ENCODE data around the gene LRCH3.
"Not testable (repeated sequence)": the region's sequence is repeated elsewhere in the genome, so short reads cannot be mapped to it uniquely, and the experiment has no call there.

The LRCH3 gene

DNA sequence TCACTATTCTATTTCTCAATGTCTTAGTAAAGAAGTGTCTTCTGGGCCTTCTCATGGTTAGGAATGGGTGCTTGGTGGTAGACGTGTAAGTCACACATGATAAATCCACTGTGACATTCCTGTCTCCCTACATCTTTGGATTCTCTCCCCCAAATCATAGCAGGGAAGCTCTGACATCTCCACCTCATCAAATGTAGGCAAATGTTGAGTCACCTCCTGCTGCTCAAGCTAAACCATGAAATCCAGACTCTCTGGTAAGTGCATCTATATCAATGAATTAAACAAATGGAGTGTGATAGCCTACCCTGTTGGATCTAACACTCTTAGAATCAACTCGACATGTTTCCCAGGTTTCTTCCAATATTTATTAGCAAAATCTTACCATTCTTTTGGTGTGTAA lies 116.1 kb downstream of the LRCH3 start:
- TF ChIP-seq POLR2AphosphoS5 (IDR thresholded peaks at IDR 0.05; ENCODE audit: low read depth) (no peak), SPI1 (IDR thresholded peaks at IDR 0.05; ENCODE audit: borderline replicate concordance, low read depth) (no peak), GABPA (IDR thresholded peaks at IDR 0.05; ENCODE audit: low read depth) (no peak)
- TF ChIP-seq, protein P1, sequence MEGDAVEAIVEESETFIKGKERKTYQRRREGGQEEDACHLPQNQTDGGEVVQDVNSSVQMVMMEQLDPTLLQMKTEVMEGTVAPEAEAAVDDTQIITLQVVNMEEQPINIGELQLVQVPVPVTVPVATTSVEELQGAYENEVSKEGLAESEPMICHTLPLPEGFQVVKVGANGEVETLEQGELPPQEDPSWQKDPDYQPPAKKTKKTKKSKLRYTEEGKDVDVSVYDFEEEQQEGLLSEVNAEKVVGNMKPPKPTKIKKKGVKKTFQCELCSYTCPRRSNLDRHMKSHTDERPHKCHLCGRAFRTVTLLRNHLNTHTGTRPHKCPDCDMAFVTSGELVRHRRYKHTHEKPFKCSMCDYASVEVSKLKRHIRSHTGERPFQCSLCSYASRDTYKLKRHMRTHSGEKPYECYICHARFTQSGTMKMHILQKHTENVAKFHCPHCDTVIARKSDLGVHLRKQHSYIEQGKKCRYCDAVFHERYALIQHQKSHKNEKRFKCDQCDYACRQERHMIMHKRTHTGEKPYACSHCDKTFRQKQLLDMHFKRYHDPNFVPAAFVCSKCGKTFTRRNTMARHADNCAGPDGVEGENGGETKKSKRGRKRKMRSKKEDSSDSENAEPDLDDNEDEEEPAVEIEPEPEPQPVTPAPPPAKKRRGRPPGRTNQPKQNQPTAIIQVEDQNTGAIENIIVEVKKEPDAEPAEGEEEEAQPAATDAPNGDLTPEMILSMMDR (IDR thresholded peaks at IDR 0.05; ENCODE audit: insufficient read depth, low read length): no peak
- TF ChIP-seq, protein P2, sequence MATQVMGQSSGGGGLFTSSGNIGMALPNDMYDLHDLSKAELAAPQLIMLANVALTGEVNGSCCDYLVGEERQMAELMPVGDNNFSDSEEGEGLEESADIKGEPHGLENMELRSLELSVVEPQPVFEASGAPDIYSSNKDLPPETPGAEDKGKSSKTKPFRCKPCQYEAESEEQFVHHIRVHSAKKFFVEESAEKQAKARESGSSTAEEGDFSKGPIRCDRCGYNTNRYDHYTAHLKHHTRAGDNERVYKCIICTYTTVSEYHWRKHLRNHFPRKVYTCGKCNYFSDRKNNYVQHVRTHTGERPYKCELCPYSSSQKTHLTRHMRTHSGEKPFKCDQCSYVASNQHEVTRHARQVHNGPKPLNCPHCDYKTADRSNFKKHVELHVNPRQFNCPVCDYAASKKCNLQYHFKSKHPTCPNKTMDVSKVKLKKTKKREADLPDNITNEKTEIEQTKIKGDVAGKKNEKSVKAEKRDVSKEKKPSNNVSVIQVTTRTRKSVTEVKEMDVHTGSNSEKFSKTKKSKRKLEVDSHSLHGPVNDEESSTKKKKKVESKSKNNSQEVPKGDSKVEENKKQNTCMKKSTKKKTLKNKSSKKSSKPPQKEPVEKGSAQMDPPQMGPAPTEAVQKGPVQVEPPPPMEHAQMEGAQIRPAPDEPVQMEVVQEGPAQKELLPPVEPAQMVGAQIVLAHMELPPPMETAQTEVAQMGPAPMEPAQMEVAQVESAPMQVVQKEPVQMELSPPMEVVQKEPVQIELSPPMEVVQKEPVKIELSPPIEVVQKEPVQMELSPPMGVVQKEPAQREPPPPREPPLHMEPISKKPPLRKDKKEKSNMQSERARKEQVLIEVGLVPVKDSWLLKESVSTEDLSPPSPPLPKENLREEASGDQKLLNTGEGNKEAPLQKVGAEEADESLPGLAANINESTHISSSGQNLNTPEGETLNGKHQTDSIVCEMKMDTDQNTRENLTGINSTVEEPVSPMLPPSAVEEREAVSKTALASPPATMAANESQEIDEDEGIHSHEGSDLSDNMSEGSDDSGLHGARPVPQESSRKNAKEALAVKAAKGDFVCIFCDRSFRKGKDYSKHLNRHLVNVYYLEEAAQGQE (IDR thresholded peaks at IDR 0.05; ENCODE audit: insufficient replicate concordance, low read depth): no peak
- H3K27me3 ChIP-seq (ENCODE audit: insufficient read depth, poor library complexity, severe bottlenecking): no peaks in the 10 kb centered on the region
- no peak overlapping the region for H3K27ac ChIP-seq (replicated peaks)
- no peak overlapping the region for H3K4me3 ChIP-seq (replicated peaks; ENCODE audit: insufficient read depth, low read length)
- DNase-seq (ENCODE audit: low read depth in 1 of 2, low spot score in 1 of 2): no peak

DNA sequence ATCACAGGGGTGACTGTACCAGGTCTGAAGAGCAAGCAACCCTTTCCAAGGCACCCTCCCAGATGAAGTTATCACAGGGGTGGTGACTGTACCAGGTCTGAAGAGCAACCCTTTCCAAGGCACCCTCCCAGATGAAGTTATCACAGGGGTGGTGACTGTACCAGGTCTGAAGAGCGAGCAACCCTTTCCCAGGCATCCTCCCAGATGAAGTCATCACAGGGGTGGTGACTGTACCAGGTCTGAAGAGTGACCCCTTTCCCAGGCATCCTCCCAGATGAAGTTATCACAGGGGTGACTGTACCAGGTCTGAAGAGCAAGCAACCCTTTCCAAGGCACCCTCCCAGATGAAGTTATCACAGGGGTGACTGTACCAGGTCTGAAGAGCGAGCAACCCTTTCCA lies 117.5 kb downstream of the LRCH3 start:
- DNase-seq (ENCODE audit: low read depth in 1 of 2, low spot score in 1 of 2); H3K27me3 ChIP-seq (ENCODE audit: insufficient read depth, poor library complexity, severe bottlenecking); H3K27ac ChIP-seq (replicated peaks); H3K4me3 ChIP-seq (replicated peaks; ENCODE audit: insufficient read depth, low read length): not testable (repeated sequence)

DNA sequence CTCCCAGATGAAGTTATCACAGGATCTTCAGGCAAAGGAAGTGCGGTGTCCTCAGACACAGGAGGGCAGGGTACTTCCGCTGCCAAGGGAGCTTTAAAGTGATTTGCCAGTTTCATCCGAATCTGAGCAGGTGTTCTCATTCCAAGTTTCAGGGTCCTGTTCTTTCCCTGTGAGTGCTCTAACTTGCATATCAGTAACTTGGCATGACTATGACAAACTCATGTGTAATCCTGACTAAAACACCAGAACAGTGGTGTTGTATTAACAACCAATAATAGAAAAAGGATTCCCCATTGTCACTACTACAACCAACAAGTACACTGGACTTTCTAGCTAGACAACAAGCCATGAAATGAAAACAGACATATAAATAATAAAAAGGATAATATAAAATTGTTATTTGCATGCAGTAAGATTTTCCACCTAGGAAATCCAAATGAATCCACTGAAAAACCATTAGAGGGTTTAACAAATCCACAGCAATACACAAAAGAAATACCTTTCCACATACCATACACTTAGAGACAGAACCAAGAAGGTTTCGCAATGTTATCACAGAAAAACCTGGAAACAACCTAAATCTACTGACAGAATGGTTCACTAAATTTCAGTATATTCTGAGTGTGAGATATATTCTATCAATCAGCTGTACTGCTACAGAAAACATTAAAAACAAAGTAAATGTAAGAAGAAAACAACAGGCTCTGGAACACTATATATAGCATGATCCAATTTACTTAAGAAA lies 118.1 kb downstream of the LRCH3 start:
- no peak overlapping the region for H3K27ac ChIP-seq (replicated peaks)
- no peaks in the 10 kb centered on the region for H3K27me3 ChIP-seq (ENCODE audit: insufficient read depth, poor library complexity, severe bottlenecking)
- TF ChIP-seq GABPA (IDR thresholded peaks at IDR 0.05; ENCODE audit: low read depth) (no peak), SPI1 (IDR thresholded peaks at IDR 0.05; ENCODE audit: borderline replicate concordance, low read depth) (no peak), POLR2AphosphoS5 (IDR thresholded peaks at IDR 0.05; ENCODE audit: low read depth) (no peak)
- TF ChIP-seq, protein P1 (IDR thresholded peaks at IDR 0.05; ENCODE audit: insufficient read depth, low read length): no peak
- TF ChIP-seq, protein P2 (IDR thresholded peaks at IDR 0.05; ENCODE audit: insufficient replicate concordance, low read depth): no peak
- no peak overlapping the region for H3K4me3 ChIP-seq (replicated peaks; ENCODE audit: insufficient read depth, low read length)
- no peak for DNase-seq (ENCODE audit: low read depth in 1 of 2, low spot score in 1 of 2)

DNA sequence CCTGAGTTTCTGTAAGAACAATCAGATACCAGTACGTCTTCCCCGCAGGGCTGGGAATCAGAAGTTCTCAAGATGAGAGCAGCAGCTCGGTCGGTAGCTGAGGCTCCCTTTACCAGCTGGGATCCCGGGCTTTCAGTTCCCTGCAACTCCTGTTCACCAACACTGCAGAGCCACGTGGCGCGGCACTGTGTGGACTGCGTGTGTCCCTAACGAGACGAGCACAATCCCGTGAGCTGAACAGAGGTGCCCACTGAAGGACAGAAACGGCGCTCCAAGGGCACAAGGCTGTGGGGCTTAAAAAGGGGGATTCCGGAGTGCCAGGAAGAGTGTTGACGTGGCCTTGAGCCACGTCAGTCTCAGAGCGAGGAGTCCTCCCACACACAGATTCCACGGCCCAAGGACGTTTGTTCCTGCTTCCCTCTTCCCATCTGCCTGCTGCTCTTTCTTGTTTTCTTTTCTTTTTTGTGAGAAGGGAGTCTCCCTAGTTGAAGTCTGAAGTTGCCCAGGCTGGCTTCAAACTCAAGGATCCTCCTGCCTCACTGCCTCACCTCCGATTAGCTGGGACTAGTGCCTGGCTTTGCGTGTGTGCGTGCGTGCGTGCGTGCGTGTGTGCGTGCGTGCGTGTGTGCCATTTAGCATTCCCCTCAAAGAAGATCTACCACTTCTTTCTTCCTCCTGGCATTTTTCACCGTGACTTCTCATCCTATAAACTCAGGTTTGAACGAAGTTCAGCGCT lies 121.9 kb downstream of the LRCH3 start:
- Histone ChIP-seq H3K4me3 (replicated peaks; ENCODE audit: insufficient read depth, low read length) (no peak overlapping the region), H3K27me3 (ENCODE audit: insufficient read depth, poor library complexity, severe bottlenecking) (no peaks in the 10 kb centered on the region), H3K27ac (replicated peaks) (no peak overlapping the region)
- DNase-seq (ENCODE audit: low read depth in 1 of 2, low spot score in 1 of 2): no peak
- no peak for TF ChIP-seq POLR2AphosphoS5 (IDR thresholded peaks at IDR 0.05; ENCODE audit: low read depth)
- TF ChIP-seq SPI1 (IDR thresholded peaks at IDR 0.05; ENCODE audit: borderline replicate concordance, low read depth): no peak
- TF ChIP-seq, protein P2 (IDR thresholded peaks at IDR 0.05; ENCODE audit: insufficient replicate concordance, low read depth): no peak
- TF ChIP-seq, protein P1 (IDR thresholded peaks at IDR 0.05; ENCODE audit: insufficient read depth, low read length): no peak
- TF ChIP-seq GABPA (IDR thresholded peaks at IDR 0.05; ENCODE audit: low read depth): no peak

All from HL-60 (cell line).